OCI-LY7 (cell line): ENCODE data around the gene STAT2.

ENCODE experiments used
- EZH2phosphoT487 ChIP-seq: fragments of 200-600 bp; sonication (generic); IDR thresholded peaks from 2 replicates; pipeline ENCODE4 v1.6.1; 2018; ENCODE audit warnings: low read depth, borderline replicate concordance, mild to moderate bottlenecking, mixed run types, antibody characterized with exemption, low read length, moderate library complexity, mixed read lengths
- TF ChIP-seq, protein P1 (sequence below): fragments of 200-600 bp; sonication (generic); conservative IDR thresholded peaks from 2 replicates; pipeline ENCODE4 v1.5.1; 2014; ENCODE audit warnings: mild to moderate bottlenecking, antibody characterized with exemption, low read length, moderate library complexity, mixed read lengths

DNA sequence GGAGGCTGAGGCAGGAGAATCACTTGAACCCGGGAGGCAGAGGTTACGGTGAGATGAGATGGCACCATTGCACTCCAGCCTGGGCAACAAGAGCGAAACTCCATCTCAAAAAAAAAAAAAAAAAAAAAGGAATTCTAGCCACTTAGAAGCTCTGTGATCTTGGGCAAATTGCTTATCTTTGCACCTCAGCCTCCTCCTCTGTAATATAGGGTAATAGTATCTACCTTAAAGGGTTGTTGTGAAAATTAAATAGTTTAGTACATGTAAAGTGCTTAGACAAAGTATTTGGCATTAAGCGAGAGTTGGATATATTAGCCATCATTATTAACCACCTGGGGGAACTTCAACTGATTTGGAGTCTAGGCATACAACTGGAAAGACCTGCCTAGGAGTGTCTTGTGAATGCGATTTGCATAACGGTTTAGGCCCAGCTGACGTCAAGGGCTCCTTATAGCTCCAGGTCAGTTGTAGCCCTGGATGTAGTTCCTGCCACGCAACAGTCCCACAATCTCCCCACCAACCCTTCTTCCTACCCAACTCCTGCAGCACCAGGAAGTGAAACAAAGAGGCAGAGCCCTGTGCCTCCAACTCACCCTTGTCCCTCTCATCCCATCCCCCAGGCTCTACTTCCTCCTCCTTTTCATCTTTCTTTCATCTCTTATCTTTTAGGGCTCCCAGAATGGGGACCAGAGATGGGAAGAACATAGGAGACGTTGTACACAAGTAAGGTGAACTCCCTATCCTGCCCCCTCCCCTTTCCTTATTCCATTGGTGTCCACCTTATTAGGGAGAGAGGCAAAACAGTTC, 23.3 kb downstream of the STAT2 start:
- TF ChIP-seq, protein P1, sequence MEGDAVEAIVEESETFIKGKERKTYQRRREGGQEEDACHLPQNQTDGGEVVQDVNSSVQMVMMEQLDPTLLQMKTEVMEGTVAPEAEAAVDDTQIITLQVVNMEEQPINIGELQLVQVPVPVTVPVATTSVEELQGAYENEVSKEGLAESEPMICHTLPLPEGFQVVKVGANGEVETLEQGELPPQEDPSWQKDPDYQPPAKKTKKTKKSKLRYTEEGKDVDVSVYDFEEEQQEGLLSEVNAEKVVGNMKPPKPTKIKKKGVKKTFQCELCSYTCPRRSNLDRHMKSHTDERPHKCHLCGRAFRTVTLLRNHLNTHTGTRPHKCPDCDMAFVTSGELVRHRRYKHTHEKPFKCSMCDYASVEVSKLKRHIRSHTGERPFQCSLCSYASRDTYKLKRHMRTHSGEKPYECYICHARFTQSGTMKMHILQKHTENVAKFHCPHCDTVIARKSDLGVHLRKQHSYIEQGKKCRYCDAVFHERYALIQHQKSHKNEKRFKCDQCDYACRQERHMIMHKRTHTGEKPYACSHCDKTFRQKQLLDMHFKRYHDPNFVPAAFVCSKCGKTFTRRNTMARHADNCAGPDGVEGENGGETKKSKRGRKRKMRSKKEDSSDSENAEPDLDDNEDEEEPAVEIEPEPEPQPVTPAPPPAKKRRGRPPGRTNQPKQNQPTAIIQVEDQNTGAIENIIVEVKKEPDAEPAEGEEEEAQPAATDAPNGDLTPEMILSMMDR, result no peak
- TF ChIP-seq EZH2phosphoT487, result no peak
